ENCODE results near the gene SLC37A1. TPM values are rescaled to one million over a fixed set of nuclear protein-coding genes. Genes with fewer than 3 reads are reported as not detected.

The SLC37A1 gene
- total RNA-seq, 1 experiment from 2014 or later: 23.5 TPM

DNA sequence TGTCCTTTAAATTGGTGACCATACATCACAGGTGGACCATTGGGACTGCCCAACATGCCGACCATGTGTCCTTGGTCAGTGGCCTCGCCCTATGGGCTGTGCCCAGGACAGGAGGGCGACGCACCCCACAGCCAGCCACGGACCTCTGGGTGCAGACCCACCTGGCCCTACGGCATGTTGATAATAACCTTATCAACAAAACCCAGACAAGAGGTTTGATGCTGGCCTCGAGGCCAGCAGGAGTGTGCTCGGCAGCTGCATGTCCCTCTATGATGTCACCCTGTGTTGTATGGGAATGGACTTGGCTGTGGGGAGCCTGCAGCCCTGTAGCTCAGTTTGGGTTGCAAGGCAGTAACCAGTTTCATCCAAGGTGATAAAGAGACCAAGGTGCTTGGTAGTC is 32.1 kb downstream of the SLC37A1 start:
- H3K9me2 ChIP-seq (ENCODE audit: insufficient read depth): no peaks in the 10 kb centered on the region
- H3K27me3 ChIP-seq (ENCODE audit: insufficient read depth, low read depth): no peaks in the 10 kb centered on the region
- TF ChIP-seq EZH2 (IDR thresholded peaks at IDR 0.05; ENCODE audit: low read depth): no peak
- TF ChIP-seq, protein P1, sequence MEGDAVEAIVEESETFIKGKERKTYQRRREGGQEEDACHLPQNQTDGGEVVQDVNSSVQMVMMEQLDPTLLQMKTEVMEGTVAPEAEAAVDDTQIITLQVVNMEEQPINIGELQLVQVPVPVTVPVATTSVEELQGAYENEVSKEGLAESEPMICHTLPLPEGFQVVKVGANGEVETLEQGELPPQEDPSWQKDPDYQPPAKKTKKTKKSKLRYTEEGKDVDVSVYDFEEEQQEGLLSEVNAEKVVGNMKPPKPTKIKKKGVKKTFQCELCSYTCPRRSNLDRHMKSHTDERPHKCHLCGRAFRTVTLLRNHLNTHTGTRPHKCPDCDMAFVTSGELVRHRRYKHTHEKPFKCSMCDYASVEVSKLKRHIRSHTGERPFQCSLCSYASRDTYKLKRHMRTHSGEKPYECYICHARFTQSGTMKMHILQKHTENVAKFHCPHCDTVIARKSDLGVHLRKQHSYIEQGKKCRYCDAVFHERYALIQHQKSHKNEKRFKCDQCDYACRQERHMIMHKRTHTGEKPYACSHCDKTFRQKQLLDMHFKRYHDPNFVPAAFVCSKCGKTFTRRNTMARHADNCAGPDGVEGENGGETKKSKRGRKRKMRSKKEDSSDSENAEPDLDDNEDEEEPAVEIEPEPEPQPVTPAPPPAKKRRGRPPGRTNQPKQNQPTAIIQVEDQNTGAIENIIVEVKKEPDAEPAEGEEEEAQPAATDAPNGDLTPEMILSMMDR (conservative IDR thresholded peaks at IDR 0.05): no peak
- no TSS peak for BruUV-seq (replicated peaks)
- H3F3A ChIP-seq (ENCODE audit: insufficient read depth, low read depth): peaks cover 3% of the 10 kb centered on the region
- CTCF ChIA-PET: no interaction called here
- no peaks in the 10 kb centered on the region for H4K20me1 ChIP-seq (ENCODE audit: insufficient read depth)
- no peaks in the 10 kb centered on the region for H3K79me2 ChIP-seq (ENCODE audit: low read depth)
- H3K9me3 ChIP-seq (ENCODE audit: insufficient read depth, low read depth): no peaks in the 10 kb centered on the region
- POLR2A ChIA-PET (ENCODE audit: unreplicated experiment): no interaction called here
- H3K36me3 ChIP-seq (ENCODE audit: low read depth): no peaks in the 10 kb centered on the region; the same call in 1 of the 2 replicates
- no peak overlapping the region for H3K4me3 ChIP-seq
- intact Hi-C loops (cut with micrococcal nuclease; ENCODE audit: unreplicated experiment): no loop called here
- H3K4me1 ChIP-seq (replicated peaks; ENCODE audit: insufficient read depth): no peaks in the 10 kb centered on the region; the same call in 1 of the 2 replicates
- no peak overlapping the region for H2AFZ ChIP-seq
- no peak overlapping the region for H3K4me2 ChIP-seq
- no peak overlapping the region for H3K27ac ChIP-seq
- DNase-seq: no peak

DNA sequence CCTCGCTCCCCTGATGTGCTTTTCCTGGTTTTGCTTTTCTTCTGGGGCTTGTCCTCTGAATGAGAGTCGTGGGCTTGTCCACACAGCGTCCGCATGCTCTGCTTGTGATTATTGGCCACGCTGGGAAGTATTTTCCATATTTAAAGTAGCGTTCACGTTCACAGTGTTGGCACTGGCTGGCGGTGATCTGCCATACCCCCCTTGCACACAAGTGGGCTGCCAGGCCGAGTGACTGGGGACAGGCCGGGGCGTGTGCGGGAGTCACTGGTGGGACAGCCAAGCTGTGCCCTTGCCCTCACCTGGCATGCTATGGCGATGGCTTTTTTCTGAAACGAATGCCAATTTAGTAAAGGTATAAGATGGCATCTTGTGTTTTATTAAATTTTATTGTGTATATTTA is 32.8 kb downstream of the SLC37A1 start:
- Histone ChIP-seq H3K36me3 (ENCODE audit: low read depth) (no peaks in the 10 kb centered on the region; the same call in 1 of the 2 replicates), H3K9me2 (ENCODE audit: insufficient read depth) (no peaks in the 10 kb centered on the region), H4K20me1 (ENCODE audit: insufficient read depth) (no peaks in the 10 kb centered on the region), H3K79me2 (ENCODE audit: low read depth) (no peaks in the 10 kb centered on the region), H3K4me3 (no peak overlapping the region), H3K27me3 (ENCODE audit: insufficient read depth, low read depth) (no peaks in the 10 kb centered on the region), H2AFZ (no peak overlapping the region), H3K27ac (no peak overlapping the region), H3K4me2 (no peak overlapping the region), H3K9me3 (ENCODE audit: insufficient read depth, low read depth) (no peaks in the 10 kb centered on the region), H3F3A (ENCODE audit: insufficient read depth, low read depth) (peaks cover 3% of the 10 kb centered on the region), H3K4me1 (replicated peaks; ENCODE audit: insufficient read depth) (no peaks in the 10 kb centered on the region; the same call in 1 of the 2 replicates)
- no peak for TF ChIP-seq EZH2 (IDR thresholded peaks at IDR 0.05; ENCODE audit: low read depth)
- TF ChIP-seq, protein P1 (conservative IDR thresholded peaks at IDR 0.05): no peak
- no TSS peak for BruUV-seq (replicated peaks)
- ChIA-PET POLR2A (ENCODE audit: unreplicated experiment) (no interaction called here), CTCF (no interaction called here)
- intact Hi-C loops (cut with micrococcal nuclease; ENCODE audit: unreplicated experiment): no loop called here
- DNase-seq: no peak

DNA sequence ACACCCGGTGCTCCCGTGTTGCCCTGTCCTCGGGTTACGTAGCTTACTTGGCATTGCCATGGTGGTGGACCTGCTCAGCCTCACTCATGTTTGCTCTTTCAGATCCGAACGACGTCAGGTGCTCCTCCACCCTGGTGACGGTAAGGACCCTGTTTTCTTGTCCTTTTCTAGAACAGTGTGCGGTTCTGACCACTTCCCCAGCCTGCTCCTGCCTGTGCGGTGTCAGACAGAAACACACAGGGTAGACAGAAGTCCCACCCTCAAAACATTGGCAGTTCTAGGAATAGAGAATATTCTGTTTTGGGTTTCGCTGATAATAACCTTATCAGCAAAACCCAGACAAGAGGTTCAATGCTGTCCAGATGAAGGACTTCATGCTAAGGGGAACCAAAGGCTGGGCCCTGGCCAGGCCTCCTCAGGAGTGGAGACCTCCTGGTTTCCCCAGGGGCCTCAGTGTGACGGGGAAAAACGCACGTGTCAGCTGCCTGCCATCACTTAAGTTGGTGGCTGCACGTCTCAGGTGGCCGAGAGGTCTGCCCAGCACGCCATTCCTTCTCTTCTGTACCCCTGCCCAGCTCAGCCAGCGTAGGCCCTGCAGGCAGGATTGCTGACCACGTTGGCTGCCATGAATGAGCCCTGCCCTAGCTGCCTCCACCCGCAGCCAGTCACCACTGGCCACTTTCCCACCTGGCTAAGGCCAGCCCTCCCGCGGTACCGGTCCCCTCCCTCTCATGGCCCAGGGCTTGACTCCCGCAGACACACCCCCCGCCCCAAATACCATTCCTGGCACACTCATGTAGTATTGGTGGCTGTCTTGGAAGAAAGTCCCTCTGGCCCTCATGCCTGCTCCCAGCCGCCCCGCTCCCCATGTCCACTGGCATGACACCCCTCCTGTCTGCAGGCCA is 33.6 kb downstream of the SLC37A1 start:
- H4K20me1 ChIP-seq (ENCODE audit: insufficient read depth): no peaks in the 10 kb centered on the region
- no peak overlapping the region for H3K27ac ChIP-seq
- ChIA-PET CTCF (no interaction called here), POLR2A (ENCODE audit: unreplicated experiment) (no interaction called here)
- no peak overlapping the region for H3K4me2 ChIP-seq
- no peak overlapping the region for H3K4me3 ChIP-seq
- DNase-seq: no peak
- BruUV-seq (replicated peaks): no TSS peak
- intact Hi-C loops (cut with micrococcal nuclease; ENCODE audit: unreplicated experiment): no loop called here
- no peaks in the 10 kb centered on the region for H3K27me3 ChIP-seq (ENCODE audit: insufficient read depth, low read depth)
- H2AFZ ChIP-seq: no peak overlapping the region
- no peaks in the 10 kb centered on the region for H3K9me2 ChIP-seq (ENCODE audit: insufficient read depth)
- no peaks in the 10 kb centered on the region for H3K9me3 ChIP-seq (ENCODE audit: insufficient read depth, low read depth)
- no peaks in the 10 kb centered on the region; the same call in 1 of the 2 replicates for H3K36me3 ChIP-seq (ENCODE audit: low read depth)
- TF ChIP-seq EZH2 (IDR thresholded peaks at IDR 0.05; ENCODE audit: low read depth): no peak
- TF ChIP-seq, protein P1 (conservative IDR thresholded peaks at IDR 0.05): no peak
- peaks cover 3% of the 10 kb centered on the region for H3F3A ChIP-seq (ENCODE audit: insufficient read depth, low read depth)
- no peaks in the 10 kb centered on the region for H3K79me2 ChIP-seq (ENCODE audit: low read depth)
- no peaks in the 10 kb centered on the region; the same call in 1 of the 2 replicates for H3K4me1 ChIP-seq (replicated peaks; ENCODE audit: insufficient read depth)
